Colonic mucosa (tissue), 4 donors: ENCODE data around the gene EDN3. TPM values are rescaled to one million over a fixed set of nuclear protein-coding genes. Genes with fewer than 3 reads are reported as not detected.

Experiments
- DNase-seq: peaks from one replicate; pipeline ENCODE4 v3.0.0-alpha.2; 2020
- H3K27ac ChIP-seq: fragments of 200-600 bp; one replicate; pipeline ENCODE4 v1.8.0; 2021
- H3K27me3 ChIP-seq: fragments of 200-600 bp; one replicate; pipeline ENCODE4 v1.8.0; 2021
- H3K36me3 ChIP-seq: fragments of 200-600 bp; one replicate; pipeline ENCODE4 v1.8.0; 2021
- H3K4me1 ChIP-seq: fragments of 200-600 bp; one replicate; pipeline ENCODE4 v1.8.0; 2021; ENCODE audit warnings: mild to moderate bottlenecking
- H3K4me3 ChIP-seq: fragments of 200-600 bp; one replicate; pipeline ENCODE4 v1.8.0; 2021
- H3K9ac ChIP-seq, 2 donors: one replicate each; pipeline ENCODE4 v1.7.0; 2013; ENCODE audit warnings: control low read depth in 2 of 2, low read depth in 2 of 2, low read length in 2 of 2
- H3K9me3 ChIP-seq: fragments of 200-600 bp; one replicate; pipeline ENCODE4 v1.8.0; 2021
- intact Hi-C: fragments of 100-400 bp; cut with DNase I; formaldehyde crosslinking; loops from one replicate; pipeline ENCODE4 v1.14.1; 2022
- total RNA-seq, 2 donors: library from RNA; stranded (reverse); fragmentation: NEBNext Ultra II Directional in 1 of 2; extraction: Animal tissue kit (Norgen Biotek cat#: 25700) in 1 of 2; gene quantifications; one replicate each; pipeline ENCODE4 v1.2.1, GENCODE V29; 2021
- TF ChIP-seq, protein P1 (sequence below): fragments of 200-600 bp; IDR thresholded peaks from one replicate; pipeline ENCODE4 v1.8.0; 2022; ENCODE audit warnings: antibody characterized with exemption, mild to moderate bottlenecking
- donor health status: healthy.
- donor health status: DM: no; HTN: no; CAD: no.
- donor health status: DM: no; HTN: no; CAD: no.

The EDN3 gene
- total RNA-seq, 2 donors from 2014 or later = 11.7 to 28.8 TPM

DNA sequence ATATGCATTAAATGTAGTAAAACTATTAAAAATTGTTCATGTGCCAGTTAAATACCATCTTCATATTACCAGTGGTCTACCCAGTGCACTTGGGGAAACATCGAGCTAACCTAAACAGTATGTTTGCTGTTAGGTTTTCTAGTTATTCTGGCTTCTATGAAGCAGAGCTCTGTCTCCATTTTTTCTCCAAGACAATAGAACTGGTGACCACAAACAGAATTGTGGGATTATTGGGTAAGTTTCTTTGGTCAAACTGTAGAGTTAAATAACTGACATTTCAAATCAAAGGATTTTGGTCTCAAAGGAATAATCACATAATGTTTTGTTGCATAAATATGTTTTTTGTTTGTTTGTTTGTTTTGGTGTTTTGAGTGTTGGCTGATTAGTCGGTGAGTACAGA, 40.5 kb upstream of the EDN3 start:
- intact Hi-C loops = no loop called here
- H3K27me3 ChIP-seq = no peaks in the 10 kb centered on the region
- TF ChIP-seq, protein P1, sequence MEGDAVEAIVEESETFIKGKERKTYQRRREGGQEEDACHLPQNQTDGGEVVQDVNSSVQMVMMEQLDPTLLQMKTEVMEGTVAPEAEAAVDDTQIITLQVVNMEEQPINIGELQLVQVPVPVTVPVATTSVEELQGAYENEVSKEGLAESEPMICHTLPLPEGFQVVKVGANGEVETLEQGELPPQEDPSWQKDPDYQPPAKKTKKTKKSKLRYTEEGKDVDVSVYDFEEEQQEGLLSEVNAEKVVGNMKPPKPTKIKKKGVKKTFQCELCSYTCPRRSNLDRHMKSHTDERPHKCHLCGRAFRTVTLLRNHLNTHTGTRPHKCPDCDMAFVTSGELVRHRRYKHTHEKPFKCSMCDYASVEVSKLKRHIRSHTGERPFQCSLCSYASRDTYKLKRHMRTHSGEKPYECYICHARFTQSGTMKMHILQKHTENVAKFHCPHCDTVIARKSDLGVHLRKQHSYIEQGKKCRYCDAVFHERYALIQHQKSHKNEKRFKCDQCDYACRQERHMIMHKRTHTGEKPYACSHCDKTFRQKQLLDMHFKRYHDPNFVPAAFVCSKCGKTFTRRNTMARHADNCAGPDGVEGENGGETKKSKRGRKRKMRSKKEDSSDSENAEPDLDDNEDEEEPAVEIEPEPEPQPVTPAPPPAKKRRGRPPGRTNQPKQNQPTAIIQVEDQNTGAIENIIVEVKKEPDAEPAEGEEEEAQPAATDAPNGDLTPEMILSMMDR = no peak

DNA sequence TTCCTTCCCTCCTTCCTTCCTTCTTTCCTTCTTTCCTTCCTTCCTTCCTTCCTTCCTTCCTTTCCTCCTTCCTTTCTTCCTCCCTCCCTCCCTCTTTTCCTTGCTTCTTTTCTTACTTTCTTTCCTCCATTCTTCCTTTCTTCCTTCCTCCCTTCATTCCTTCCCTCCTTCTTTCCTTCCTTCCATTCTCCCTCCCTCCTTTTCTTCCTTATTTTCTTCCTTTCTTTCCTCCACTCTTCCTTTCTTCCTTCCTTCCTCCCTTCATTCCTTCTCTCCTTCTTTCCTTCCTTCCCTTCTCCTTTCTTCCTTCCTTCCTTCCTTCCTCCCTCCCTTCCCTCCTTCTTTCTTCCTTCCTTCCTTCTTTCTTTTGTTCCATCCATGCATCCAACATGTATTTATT, 35.1 kb upstream of the EDN3 start:
- DNase-seq = no peak
- Histone ChIP-seq H3K36me3 (no peaks in the 10 kb centered on the region), H3K4me1 (no peaks in the 10 kb centered on the region), H3K27ac (no peak overlapping the region), H3K9ac (no peak overlapping the region), H3K27me3 (peaks cover 3% of the 10 kb centered on the region), H3K9me3 (no peaks in the 10 kb centered on the region), H3K4me3 (no peak overlapping the region)
- TF ChIP-seq, protein P1 = no peak
- intact Hi-C loops = no loop called here

More for the DNA sequence above, 40.5 kb upstream of the EDN3 start:
- H3K27ac ChIP-seq = no peak overlapping the region
- no peak overlapping the region for H3K9ac ChIP-seq
- H3K9me3 ChIP-seq = no peaks in the 10 kb centered on the region
- H3K4me3 ChIP-seq = no peak overlapping the region
- H3K36me3 ChIP-seq = no peaks in the 10 kb centered on the region
- H3K4me1 ChIP-seq = no peaks in the 10 kb centered on the region
- DNase-seq = no peak

- Histone ChIP-seq H3K27me3 (peaks cover 3% of the 10 kb centered on the region), H3K27ac (no peak overlapping the region)
- intact Hi-C loops = no loop called here
Measured at GRCh38 chr20:59268870-59269269, 31.5 kb upstream of the EDN3 start.

GRCh38 chr20:59269411-59270025, 30.9 kb upstream of the EDN3 start:
- intact Hi-C loops = no loop called here
- H3K27me3 ChIP-seq = peaks cover 3% of the 10 kb centered on the region
- TF ChIP-seq, protein P1 = no peak
- no peak for DNase-seq
- H3K4me1 ChIP-seq = no peaks in the 10 kb centered on the region
- H3K9ac ChIP-seq = no peak overlapping the region
- H3K9me3 ChIP-seq = no peaks in the 10 kb centered on the region
- H3K27ac ChIP-seq = no peak overlapping the region
- H3K36me3 ChIP-seq = no peaks in the 10 kb centered on the region
- no peak overlapping the region for H3K4me3 ChIP-seq

More at GRCh38 chr20:59268870-59269269, 31.5 kb upstream of the EDN3 start:
- Histone ChIP-seq H3K4me3 (no peak overlapping the region), H3K4me1 (no peaks in the 10 kb centered on the region), H3K9me3 (no peaks in the 10 kb centered on the region), H3K9ac (no peak overlapping the region), H3K36me3 (no peaks in the 10 kb centered on the region)
- DNase-seq = no peak
- TF ChIP-seq, protein P1 = no peak

DNA sequence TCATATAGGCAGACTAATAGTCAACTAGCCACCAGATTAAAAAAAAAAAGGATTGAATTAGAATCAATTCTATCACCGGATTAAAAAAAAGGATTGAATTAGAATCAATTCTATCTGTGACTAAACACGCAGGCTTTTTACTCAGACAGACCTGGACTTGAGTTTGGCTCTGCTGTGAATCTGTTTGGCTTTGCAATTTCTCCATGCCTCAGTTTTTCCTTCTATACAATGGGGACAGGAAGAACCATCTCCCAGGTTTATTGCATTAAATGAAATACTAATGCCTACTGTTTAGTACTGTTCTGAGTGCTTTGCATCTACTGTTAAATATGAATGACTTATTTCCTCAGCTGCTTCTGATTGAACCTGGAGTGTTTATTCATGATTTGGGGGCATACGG, 30.0 kb upstream of the EDN3 start:
- TF ChIP-seq, protein P1 = no peak
- Histone ChIP-seq H3K4me1 (no peaks in the 10 kb centered on the region), H3K27me3 (peaks cover 3% of the 10 kb centered on the region), H3K9me3 (no peaks in the 10 kb centered on the region), H3K9ac (no peak overlapping the region), H3K4me3 (no peak overlapping the region), H3K36me3 (no peaks in the 10 kb centered on the region), H3K27ac (no peak overlapping the region)
- intact Hi-C loops = no loop called here
- DNase-seq = no peak
